Spleen (tissue), 11 donors: ENCODE measurements around the gene OR8J1. TPM values are rescaled to one million over a fixed set of nuclear protein-coding genes. Genes with fewer than 3 reads are reported as not detected.

Experiments used
- DNase-seq: peaks from one replicate; pipeline ENCODE4 v3.0.0-alpha.2; 2020
- H3K27ac ChIP-seq, 8 donors: fragments of 200-600 bp; sonication (generic) in 7 of 8; 1 replicate in 4 of 8; 2 replicates in 4 of 8; pipeline versions ENCODE4 v1.5.0 to v1.8.0; 2016 to 2021; ENCODE audit warnings: inconsistent platforms in 4 of 8, mild to moderate bottlenecking in 4 of 8, moderate library complexity in 1 of 8
- H3K27me3 ChIP-seq, 7 donors: fragments of 200-600 bp; sonication (generic) in 6 of 7; replicated peaks in 1 of 7; 1 replicate in 4 of 7; 2 replicates in 3 of 7; pipeline versions ENCODE4 v1.5.0 to v1.8.0; 2016 to 2021; ENCODE audit warnings: inconsistent platforms in 3 of 7, mild to moderate bottlenecking in 1 of 7
- H3K36me3 ChIP-seq, 6 donors: fragments of 200-600 bp; sonication (generic) in 5 of 6; 1 replicate in 4 of 6; 2 replicates in 2 of 6; pipeline versions ENCODE4 v1.5.0 to v1.8.0; 2016 to 2021; ENCODE audit warnings: inconsistent platforms in 2 of 6
- H3K4me1 ChIP-seq, 6 donors: fragments of 200-600 bp; sonication (generic) in 5 of 6; 1 replicate in 3 of 6; 2 replicates in 3 of 6; pipeline versions ENCODE4 v1.5.0 to v1.8.0; 2016 to 2021; ENCODE audit warnings: inconsistent platforms in 3 of 6
- H3K4me3 ChIP-seq, 8 donors: fragments of 200-600 bp; sonication (generic) in 7 of 8; 1 replicate in 4 of 8; 2 replicates in 4 of 8; pipeline versions ENCODE4 v1.5.0 to v1.8.0; 2016 to 2021; ENCODE audit warnings: inconsistent platforms in 4 of 8, mild to moderate bottlenecking in 4 of 8, moderate library complexity in 2 of 8
- H3K9me3 ChIP-seq, 8 donors: fragments of 200-600 bp; sonication (generic) in 7 of 8; 1 replicate in 4 of 8; 2 replicates in 4 of 8; pipeline versions ENCODE4 v1.5.0 to v1.8.0; 2016 to 2021; ENCODE audit warnings: inconsistent platforms in 4 of 8
- POLR2A ChIP-seq, 3 donors: fragments of 450-650 bp; IDR thresholded peaks; one replicate each; pipeline ENCODE4 v1.5.1; 2017; ENCODE audit warnings: antibody characterized with exemption in 3 of 3, mild to moderate bottlenecking in 1 of 3
- POLR2AphosphoS5 ChIP-seq, 3 donors: sonication (generic); formaldehyde crosslinking; IDR thresholded peaks; one replicate each; pipeline ENCODE4 v1.5.1; 2017; ENCODE audit warnings: antibody characterized with exemption in 3 of 3
- WGBS, 5 donors: extraction: QIAGEN DNeasy Blood & Tissue Kit in 3 of 5; methylation state at CpG; one replicate each; pipeline versions ENCODE4 v1.1.5 to v1.1.7; 2013 to 2018; 5-methylcytosine and 5-hydroxymethylcytosine counted together
- intact Hi-C: fragments of 100-400 bp; cut with DNase I; formaldehyde crosslinking; loops from one replicate; pipeline ENCODE4 v1.15.0; 2023; ENCODE audit warnings: low total_unique reads
- polyA plus RNA-seq, 3 donors: library from polyadenylated mRNA; stranded (reverse); fragments of 200-250 nt; gene quantifications; one replicate each; pipeline ENCODE4 v1.2.1, GENCODE V29; 2013
- total RNA-seq, 7 donors: library from RNA; depleted of rRNA in 3 of 7; stranded (reverse); fragments of >200 nt in 3 of 7; fragmentation: NEBNext Ultra II Directional in 4 of 7; extraction: Animal tissue kit (Norgen Biotek cat#: 25700) in 4 of 7; gene quantifications; one replicate each; pipeline versions ENCODE4 v1.1.0 to v1.2.1, GENCODE V29; 2016 to 2021
- TF ChIP-seq, protein P1 (sequence below), 11 experiments: fragments of 200-600 bp in 7 of 11; fragments of 450-650 bp in 4 of 11; sonication (generic) in 4 of 11; IDR thresholded peaks in 8 of 11; conservative IDR thresholded peaks in 3 of 11; 1 replicate in 7 of 11; 2 replicates in 4 of 11; pipeline versions ENCODE4 v1.4.0 to v1.8.0; 2016 to 2021; ENCODE audit warnings: antibody characterized with exemption in 11 of 11, inconsistent platforms in 4 of 11, mild to moderate bottlenecking in 1 of 11
- donor health status: healthy with polysubstance abuse.
- donor health status: DM: no; HTN: no; CAD: no; lungs with moderate emphysema.
- donor health status: DM: no; HTN: no; CAD: no.
- donor health status: Bipolar disorder and iron deficiency.
- donor health status: healthy.
- donor health status: DM: no; HTN: no; CAD: no.
- donor health status: DM: yes; HTN: yes; CAD: no.

Gene OR8J1
- total and polyA plus RNA-seq, 10 donors = not detected

DNA sequence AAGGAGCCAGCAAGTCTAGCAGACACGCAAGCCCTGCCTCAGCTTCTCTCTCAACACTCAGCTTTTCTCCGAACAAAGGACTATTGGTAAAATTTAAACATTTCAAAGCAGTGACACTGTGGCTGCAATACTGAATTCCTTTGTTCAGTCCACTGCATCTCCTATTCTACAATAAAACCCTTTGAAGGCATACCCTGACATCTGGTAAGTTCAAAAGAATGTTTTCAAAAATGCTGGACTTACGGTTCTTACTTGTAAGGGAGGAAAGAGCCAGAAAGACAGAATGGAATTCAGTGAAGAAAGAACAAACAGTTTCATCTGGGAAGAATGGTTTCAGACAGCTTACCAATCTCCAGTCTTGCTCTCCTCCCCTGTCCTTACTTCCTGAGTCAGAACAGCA, 20.9 kb upstream of the OR8J1 start:
- no peaks in the 10 kb centered on the region for H3K4me1 ChIP-seq
- peaks cover 0 to 46% (median 14%) of the 10 kb centered on the region in 8 donors for H3K9me3 ChIP-seq
- no peaks in the 10 kb centered on the region for H3K36me3 ChIP-seq
- 53 to 75% (median 65%) methylated on average over 3 of the region's 3 CpGs for WGBS, 5 donors
- H3K4me3 ChIP-seq = no peak overlapping the region
- TF ChIP-seq POLR2AphosphoS5 (IDR thresholded peaks at IDR 0.05) (no peak), POLR2A (IDR thresholded peaks at IDR 0.05) (no peak)
- TF ChIP-seq, protein P1, sequence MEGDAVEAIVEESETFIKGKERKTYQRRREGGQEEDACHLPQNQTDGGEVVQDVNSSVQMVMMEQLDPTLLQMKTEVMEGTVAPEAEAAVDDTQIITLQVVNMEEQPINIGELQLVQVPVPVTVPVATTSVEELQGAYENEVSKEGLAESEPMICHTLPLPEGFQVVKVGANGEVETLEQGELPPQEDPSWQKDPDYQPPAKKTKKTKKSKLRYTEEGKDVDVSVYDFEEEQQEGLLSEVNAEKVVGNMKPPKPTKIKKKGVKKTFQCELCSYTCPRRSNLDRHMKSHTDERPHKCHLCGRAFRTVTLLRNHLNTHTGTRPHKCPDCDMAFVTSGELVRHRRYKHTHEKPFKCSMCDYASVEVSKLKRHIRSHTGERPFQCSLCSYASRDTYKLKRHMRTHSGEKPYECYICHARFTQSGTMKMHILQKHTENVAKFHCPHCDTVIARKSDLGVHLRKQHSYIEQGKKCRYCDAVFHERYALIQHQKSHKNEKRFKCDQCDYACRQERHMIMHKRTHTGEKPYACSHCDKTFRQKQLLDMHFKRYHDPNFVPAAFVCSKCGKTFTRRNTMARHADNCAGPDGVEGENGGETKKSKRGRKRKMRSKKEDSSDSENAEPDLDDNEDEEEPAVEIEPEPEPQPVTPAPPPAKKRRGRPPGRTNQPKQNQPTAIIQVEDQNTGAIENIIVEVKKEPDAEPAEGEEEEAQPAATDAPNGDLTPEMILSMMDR (IDR thresholded peaks at IDR 0.05 in 8 of 11, conservative IDR thresholded peaks at IDR 0.05 in 3 of 11) = no peak
- no peaks in the 10 kb centered on the region for H3K27me3 ChIP-seq
- no peak overlapping the region for H3K27ac ChIP-seq
- intact Hi-C loops = no loop called here
- no peak for DNase-seq

DNA sequence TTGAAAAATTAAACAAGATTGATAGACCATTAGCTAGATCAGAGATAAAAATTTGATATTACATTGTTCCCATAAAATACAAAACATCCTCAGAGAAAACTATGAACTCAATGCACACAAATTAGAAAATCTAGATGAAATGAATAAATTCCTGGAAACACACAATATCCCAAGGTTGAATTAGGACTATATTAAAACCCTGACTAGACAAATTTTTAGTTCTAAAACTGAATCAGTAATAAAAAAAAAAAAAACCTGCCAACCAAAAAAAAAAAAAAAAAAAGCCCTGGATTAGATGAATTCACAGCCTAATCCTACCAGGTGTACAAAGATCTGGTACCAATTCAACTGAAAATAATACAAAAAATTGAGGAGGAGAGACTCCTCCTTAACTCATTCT, 13.8 kb upstream of the OR8J1 start:
- H3K4me1 ChIP-seq = no peaks in the 10 kb centered on the region
- H3K4me3 ChIP-seq = no peak overlapping the region
- DNase-seq = no peak
- no peak overlapping the region for H3K27ac ChIP-seq
- no peaks in the 10 kb centered on the region for H3K36me3 ChIP-seq
- no peaks in the 10 kb centered on the region for H3K27me3 ChIP-seq
- peaks cover 0 to 44% (median 24%) of the 10 kb centered on the region in 8 donors for H3K9me3 ChIP-seq
- intact Hi-C loops = no loop called here
- TF ChIP-seq POLR2A (IDR thresholded peaks at IDR 0.05) = no peak
- TF ChIP-seq, protein P1 (IDR thresholded peaks at IDR 0.05 in 8 of 11, conservative IDR thresholded peaks at IDR 0.05 in 3 of 11) = no peak
- TF ChIP-seq POLR2AphosphoS5 (IDR thresholded peaks at IDR 0.05) = no peak

DNA sequence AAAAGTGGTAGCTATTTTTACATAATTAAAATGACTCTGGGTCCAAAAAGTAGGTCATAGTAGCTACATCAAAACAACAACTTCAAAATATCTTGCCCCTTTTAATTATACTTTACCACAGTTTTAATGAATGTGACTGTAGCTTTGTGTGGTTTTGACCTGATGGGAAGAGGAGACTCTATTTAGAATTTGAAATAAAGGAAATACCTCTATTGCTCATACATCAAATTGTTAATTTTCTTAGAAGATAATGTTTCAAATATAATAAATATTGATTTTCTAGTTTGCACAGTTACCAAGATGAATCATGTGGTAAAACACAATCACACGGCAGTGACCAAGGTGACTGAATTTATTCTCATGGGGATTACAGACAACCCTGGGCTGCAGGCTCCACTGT, 8.4 kb upstream of the OR8J1 start, which contains the start of gene OR8K1:
OR8K1 (plus strand) TSS at position 301 of the 400 bp plus-strand sequence; CDS start at position 301, 0 bp downstream.
- Histone ChIP-seq H3K4me1 (no peaks in the 10 kb centered on the region), H3K27ac (no peak within 1 kb of the TSS), H3K4me3 (no peak within 1 kb of the TSS), H3K36me3 (no peaks in the 10 kb centered on the region), H3K9me3 (peaks cover 0 to 21% (median 5%) of the 10 kb centered on the region in 8 donors), H3K27me3 (no peaks in the 10 kb centered on the region)
- TF ChIP-seq POLR2A (IDR thresholded peaks at IDR 0.05) (no peak), POLR2AphosphoS5 (IDR thresholded peaks at IDR 0.05) (no peak)
- TF ChIP-seq, protein P1 (IDR thresholded peaks at IDR 0.05 in 8 of 11, conservative IDR thresholded peaks at IDR 0.05 in 3 of 11) = no peak
- DNase-seq = no peak
- intact Hi-C loops = no loop called here
- WGBS, 5 donors = 88 to 98% (median 93%) methylated on average over 1 of the region's 1 CpG

DNA sequence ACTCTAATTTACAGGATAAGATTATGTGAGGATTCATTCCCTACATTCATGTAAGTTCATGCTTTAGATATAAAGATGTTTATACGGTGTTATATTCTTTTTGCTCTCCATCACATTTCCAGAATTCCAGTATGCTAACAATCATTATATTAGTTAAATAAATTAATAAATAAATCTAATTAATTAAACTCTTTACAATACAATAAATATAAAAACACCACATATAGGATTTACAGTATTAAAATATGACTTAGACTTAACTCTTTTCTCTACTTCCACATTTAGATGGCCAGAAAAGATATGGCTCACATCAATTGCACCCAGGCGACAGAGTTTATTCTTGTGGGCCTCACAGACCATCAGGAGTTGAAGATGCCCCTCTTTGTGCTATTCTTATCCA, 21.2 kb downstream of the OR8J1 start, which contains the start of gene OR8U1:
OR8U1 (plus strand) TSS at position 301 of the 400 bp plus-strand sequence; CDS start at position 301, 0 bp downstream.
- TF ChIP-seq, protein P1 (IDR thresholded peaks at IDR 0.05 in 8 of 11, conservative IDR thresholded peaks at IDR 0.05 in 3 of 11) = no peak
- TF ChIP-seq POLR2AphosphoS5 (IDR thresholded peaks at IDR 0.05) (no peak), POLR2A (IDR thresholded peaks at IDR 0.05) (no peak)
- peaks cover 0 to 8% (median 2%) of the 10 kb centered on the region in 8 donors for H3K9me3 ChIP-seq
- no peaks in the 10 kb centered on the region for H3K27me3 ChIP-seq
- intact Hi-C loops = no loop called here
- no peak for DNase-seq
- no peaks in the 10 kb centered on the region for H3K36me3 ChIP-seq
- H3K27ac ChIP-seq = no peak within 1 kb of the TSS
- H3K4me1 ChIP-seq = no peaks in the 10 kb centered on the region
- no peak within 1 kb of the TSS for H3K4me3 ChIP-seq
- 78 to 84% (median 80%) methylated on average over 2 of the region's 2 CpGs for WGBS, 5 donors
